GM12878 (cell line): ENCODE measurements around the gene BBS2. TPM values are rescaled to one million over a fixed set of nuclear protein-coding genes. Genes with fewer than 3 reads are reported as not detected.

ENCODE experiments used
- ATAC-seq: fragments of 200-7000 bp; cut with Tn5 transposase; 3 replicates; pipeline ENCODE4 v1.9.1; 2020; ENCODE audit warnings: mild to moderate bottlenecking, moderate library complexity
- BruUV-seq: library from RNA; stranded (reverse); fragments of 400-500 nt; replicated peaks from 2 replicates; lab custom pipeline; 2021; lab: Mats Ljungman, UMichigan
- CTCF ChIA-PET: fragments of 300-600 bp; sonication (Branson Sonifier 250); formaldehyde crosslinking; extraction: SDS; loops from one replicate; lab custom pipeline; 2021; ENCODE audit warnings: inconsistent platforms; lab: Yijun Ruan, JAX
- POLR2A ChIA-PET: fragments of 350-600 bp; formaldehyde crosslinking; extraction: SDS; loops from one replicate; lab custom pipeline; 2021; ENCODE audit warnings: inconsistent platforms; lab: Charles Lee
- RAD21 ChIA-PET: fragments of 300-600 bp; sonication (Branson Sonifier 250); formaldehyde crosslinking; loops from one replicate; lab custom pipeline; 2023; ENCODE audit warnings: antibody characterized with exemption; ENCODE audit not compliant: unreplicated experiment; lab: Charles Lee
- SMC1A ChIA-PET: fragments of 300-600 bp; sonication (Branson Sonifier 250); formaldehyde crosslinking; loops from one replicate; lab custom pipeline; 2023; ENCODE audit not compliant: unreplicated experiment, uncharacterized antibody; lab: Charles Lee
- DNase-seq: peaks from one replicate; pipeline ENCODE4 v3.0.0-alpha.2; 2011; ENCODE audit warnings: low read depth, low spot score
- FAIRE-seq: peaks from 3 replicates; lab custom pipeline; 2011; peaks lifted over from hg19 to GRCh38; lab: Jason Lieb, UNC
- H2AFZ ChIP-seq: 2 replicates; pipeline ENCODE4 v1.6.0; 2011; ENCODE audit warnings: low read depth, low read length, control low read depth; ENCODE audit not compliant: control insufficient read depth
- H3K27ac ChIP-seq: 2 replicates; pipeline ENCODE4 v1.5.1; 2011; ENCODE audit warnings: control low read depth; ENCODE audit not compliant: control insufficient read depth, insufficient read depth
- H3K27me3 ChIP-seq, 2 experiments: replicated peaks in 1 of 2; 2 replicates each; pipeline versions ENCODE4 v1.6.0 to v1.6.1; 2011; ENCODE audit warnings: low read length in 1 of 2; ENCODE audit not compliant: control insufficient read depth in 2 of 2, insufficient read depth in 2 of 2
- H3K36me3 ChIP-seq, 2 experiments: 2 replicates each; pipeline ENCODE4 v1.5.1; 2011; ENCODE audit warnings: low read length in 1 of 2; ENCODE audit not compliant: control insufficient read depth in 2 of 2, insufficient read depth in 2 of 2
- H3K4me1 ChIP-seq: 2 replicates; pipeline ENCODE4 v1.6.1; 2011; ENCODE audit warnings: mild to moderate bottlenecking, low read length, moderate library complexity, mixed read lengths; ENCODE audit not compliant: control insufficient read depth, insufficient read depth
- H3K4me2 ChIP-seq: 2 replicates; pipeline ENCODE4 v1.6.0; 2011; ENCODE audit warnings: control low read depth; ENCODE audit not compliant: control insufficient read depth, insufficient read depth
- H3K4me3 ChIP-seq: fragments of 200-600 bp; sonication (generic); 2 replicates; pipeline ENCODE4 v1.5.1; 2016
- H3K79me2 ChIP-seq: 2 replicates; pipeline ENCODE4 v1.6.0; 2011; ENCODE audit warnings: low read length; ENCODE audit not compliant: control insufficient read depth, insufficient read depth
- H3K9ac ChIP-seq: 2 replicates; pipeline ENCODE4 v1.8.0; 2011; ENCODE audit warnings: low read length, control low read depth, mixed read lengths; ENCODE audit not compliant: control insufficient read depth, insufficient read depth
- H3K9me3 ChIP-seq: replicated peaks from 3 replicates; pipeline ENCODE4 v1.5.1; 2011; ENCODE audit warnings: mild to moderate bottlenecking, low read length; ENCODE audit not compliant: control insufficient read depth, insufficient read depth
- H4K20me1 ChIP-seq: 2 replicates; pipeline ENCODE4 v1.6.0; 2011; ENCODE audit not compliant: control insufficient read depth, insufficient read depth
- CHD1 ChIP-seq: IDR thresholded peaks from 2 replicates; pipeline ENCODE4 v1.6.1; 2012; ENCODE audit warnings: low read depth, low read length, improper control_type of control experiment
- ELK1 ChIP-seq: IDR thresholded peaks from 2 replicates; pipeline ENCODE4 v1.6.1; 2012; ENCODE audit warnings: low read depth, low read length, improper control_type of control experiment
- EZH2 ChIP-seq: IDR thresholded peaks from 2 replicates; pipeline ENCODE4 v1.6.1; 2012; ENCODE audit warnings: low read depth, mild to moderate bottlenecking, control low read depth, inconsistent platforms, low read length, borderline replicate concordance; ENCODE audit not compliant: control insufficient read depth
- HDAC6 ChIP-seq: fragments of 200-600 bp; sonication (generic); IDR thresholded peaks from one replicate; pipeline ENCODE4 v1.8.0; 2017; ENCODE audit warnings: antibody characterized with exemption; ENCODE audit not compliant: unreplicated experiment
- HDGF ChIP-seq: fragments of 450-650 bp; IDR thresholded peaks from 2 replicates; pipeline ENCODE4 v1.6.1; 2016; ENCODE audit warnings: antibody characterized with exemption
- IKZF1 ChIP-seq: fragments of 450-650 bp; conservative IDR thresholded peaks from 2 replicates; pipeline ENCODE4 v1.6.1; 2017; ENCODE audit warnings: antibody characterized with exemption, mild to moderate bottlenecking
- NFIC ChIP-seq: IDR thresholded peaks from 2 replicates; pipeline ENCODE4 v1.6.1; 2012; ENCODE audit warnings: low read depth, mild to moderate bottlenecking, inconsistent platforms, low read length, moderate library complexity
- RUNX3 ChIP-seq: IDR thresholded peaks from 2 replicates; pipeline ENCODE4 v1.6.1; 2012; ENCODE audit warnings: low read length, inconsistent platforms
- SKIL ChIP-seq: fragments of 450-650 bp; IDR thresholded peaks from 2 replicates; pipeline ENCODE4 v1.6.1; 2017; ENCODE audit warnings: mild to moderate bottlenecking, low read depth, inconsistent platforms; ENCODE audit not compliant: poor library complexity, severe bottlenecking
- SUZ12 ChIP-seq: fragments of 200-600 bp; sonication (generic); IDR thresholded peaks from one replicate; pipeline ENCODE4 v1.6.1; 2018; ENCODE audit warnings: antibody characterized with exemption, mild to moderate bottlenecking; ENCODE audit not compliant: unreplicated experiment
- WGBS: methylation state at CpG from one replicate; pipeline ENCODE4 v1.1.6; 2016; ENCODE audit warnings: low lambda C conversion rate; ENCODE audit not compliant: insufficient replicate concordance, insufficient coverage; ENCODE audit errors: missing lambda C conversion rate; 5-methylcytosine and 5-hydroxymethylcytosine counted together
- in situ Hi-C: fragments of 300-500 bp; cut with MboI; formaldehyde crosslinking; loops from 9 replicates; pipeline ENCODE4 v1.14.3; 2018; ENCODE audit warnings: mixed read lengths
- intact Hi-C: fragments of 100-400 bp; cut with micrococcal nuclease; formaldehyde crosslinking; loops from one replicate; pipeline ENCODE4 v1.14.2; 2022; ENCODE audit not compliant: unreplicated experiment
- polyA plus RNA-seq, 11 experiments: library from polyadenylated mRNA; depleted of rRNA in 4 of 11; unstranded in 6 of 11; stranded (reverse) in 5 of 11; fragments of >200 nt; fragmentation: Nextera tagmentation in 4 of 11; fragmentation: Illumina TruSeq in 1 of 11; extraction: Ambion mirVana in 4 of 11; extraction: Trizol in 1 of 11; gene quantifications; 1 replicate in 1 of 11; 2 replicates in 10 of 11; pipeline versions ENCODE4 v1.2.1 to v1.2.3, GENCODE V29; 2011 to 2016; ENCODE audit warnings: inconsistent platforms in 2 of 11, missing spikeins in 2 of 11, low read depth in 1 of 11
- total RNA-seq, 4 experiments: library from RNA; depleted of rRNA in 3 of 4; stranded (reverse); fragments of >200 nt in 3 of 4; fragmentation: Illumina TruSeq in 1 of 4; extraction: Trizol in 1 of 4; gene quantifications; 2 replicates each; pipeline versions ENCODE4 v1.2.1 to v1.2.3, GENCODE V29; 2013 to 2021

Gene BBS2
- total and polyA plus RNA-seq, 10 of the 15 experiments (the other 5 are each of a cell fraction or from before 2014, with no cell fraction given) = 4.9 to 38.3 (median 16.4) TPM

- no peaks in the 10 kb centered on the region for H3K79me2 ChIP-seq
- in situ Hi-C loops = no loop called here
- RAD21 ChIA-PET = no interaction called here
- peaks cover 3 to 6% of the 10 kb centered on the region in 2 experiments; a peak in 3 of 4 replicates for H3K36me3 ChIP-seq
- no TSS peak for BruUV-seq
- no peak overlapping the region for H2AFZ ChIP-seq
- H3K4me2 ChIP-seq = no peak overlapping the region
- ATAC-seq = no peak
- H3K4me3 ChIP-seq = no peak overlapping the region
- POLR2A ChIA-PET = no interaction called here
- DNase-seq = no peak
- no peaks in the 10 kb centered on the region for H4K20me1 ChIP-seq
- no peak for FAIRE-seq
- TF ChIP-seq SKIL (no peak), HDAC6 (no peak), NFIC (no peak), IKZF1 (no peak), CHD1 (no peak), RUNX3 (no peak), SUZ12 (no peak), EZH2 (no peak), ELK1 (no peak), HDGF (no peak)
- no peaks in the 10 kb centered on the region for H3K4me1 ChIP-seq
- H3K9me3 ChIP-seq = no peaks in the 10 kb centered on the region
- CTCF ChIA-PET = no interaction called here
- no peak overlapping the region for H3K27ac ChIP-seq
- H3K9ac ChIP-seq = no peak overlapping the region
- SMC1A ChIA-PET = no interaction called here
- intact Hi-C loops = no loop called here
- 80% methylated on average over 5 of the region's 5 CpGs for WGBS
- no peaks in the 10 kb centered on the region for H3K27me3 ChIP-seq
Measured at GRCh38 chr16:56482683-56483236, 37.1 kb downstream of the BBS2 start.
